Suprapubic skin (tissue), 4 donors: ENCODE results near the gene TNFRSF1B. TPM values are rescaled to one million over a fixed set of nuclear protein-coding genes. Genes with fewer than 3 reads are reported as not detected.
A peak's percentile ranks its signal among the peaks of the same experiment; 100 is the strongest.

ENCODE experiments used
- DNase-seq, 2 donors: peaks; one replicate each; pipeline ENCODE4 v3.0.0-alpha.2; 2019; ENCODE audit warnings: low spot score in 2 of 2
- H3K27ac ChIP-seq: fragments of 200-600 bp; sonication (generic); one replicate; pipeline ENCODE4 v1.5.1; 2019
- H3K27me3 ChIP-seq: fragments of 200-600 bp; sonication (generic); one replicate; pipeline ENCODE4 v1.5.1; 2019
- H3K36me3 ChIP-seq: fragments of 200-600 bp; sonication (generic); one replicate; pipeline ENCODE4 v1.5.1; 2019
- H3K4me1 ChIP-seq: fragments of 200-600 bp; sonication (generic); one replicate; pipeline ENCODE4 v1.5.1; 2019
- H3K4me3 ChIP-seq: fragments of 200-600 bp; sonication (generic); one replicate; pipeline ENCODE4 v1.5.1; 2019; ENCODE audit warnings: mild to moderate bottlenecking
- H3K9me3 ChIP-seq: fragments of 200-600 bp; sonication (generic); one replicate; pipeline ENCODE4 v1.5.1; 2019
- CTCF ChIP-seq, 2 donors: fragments of 200-600 bp in 1 of 2; fragments of 450-650 bp in 1 of 2; sonication (generic) in 1 of 2; IDR thresholded peaks; one replicate each; pipeline ENCODE4 v1.5.1; 2016 to 2019; ENCODE audit warnings: antibody characterized with exemption in 2 of 2, mild to moderate bottlenecking in 1 of 2, moderate library complexity in 1 of 2
- EP300 ChIP-seq: sonication (generic); formaldehyde crosslinking; IDR thresholded peaks from one replicate; pipeline ENCODE4 v1.6.1; 2017; ENCODE audit warnings: antibody characterized with exemption
- POLR2A ChIP-seq, 2 donors: fragments of 450-650 bp; IDR thresholded peaks; one replicate each; pipeline ENCODE4 v1.6.1; 2017; ENCODE audit warnings: antibody characterized with exemption in 2 of 2, mild to moderate bottlenecking in 2 of 2, moderate library complexity in 2 of 2
- POLR2AphosphoS5 ChIP-seq, 3 donors: sonication (generic); formaldehyde crosslinking; IDR thresholded peaks; one replicate each; pipeline ENCODE4 v1.6.1; 2017; ENCODE audit warnings: antibody characterized with exemption in 3 of 3
- WGBS: methylation state at CpG from one replicate; pipeline ENCODE4 v1.1.5; 2018; 5-methylcytosine and 5-hydroxymethylcytosine counted together
- total RNA-seq, 4 donors: library from RNA; depleted of rRNA; stranded (reverse); fragments of >200 nt; gene quantifications; one replicate each; pipeline ENCODE4 v1.1.0, GENCODE V29; 2016

The TNFRSF1B gene
- total RNA-seq, 4 donors from 2014 or later, result 6.3 to 35.2 (median 11.9) TPM

GRCh38 chr1:12181568-12181967, 14.8 kb downstream of the TNFRSF1B start:
- H3K9me3 ChIP-seq, result no peaks in the 10 kb centered on the region
- H3K36me3 ChIP-seq, result no peaks in the 10 kb centered on the region
- peaks cover 87% of the 10 kb centered on the region for H3K4me1 ChIP-seq
- WGBS, result 100% methylated on average over 5 of the region's 7 CpGs
- DNase-seq, result no peak
- TF ChIP-seq POLR2AphosphoS5 (IDR thresholded peaks at IDR 0.05) (no peak), CTCF (IDR thresholded peaks at IDR 0.05) (no peak), EP300 (no peak), POLR2A (IDR thresholded peaks at IDR 0.05) (no peak)
- H3K27ac ChIP-seq, result peak overlapping the region; percentile 34
- peaks cover 11% of the 10 kb centered on the region for H3K27me3 ChIP-seq
- no peak overlapping the region for H3K4me3 ChIP-seq

GRCh38 chr1:12182410-12182984, 15.7 kb downstream of the TNFRSF1B start:
- TF ChIP-seq POLR2AphosphoS5 (IDR thresholded peaks at IDR 0.05) (no peak), POLR2A (IDR thresholded peaks at IDR 0.05) (no peak), EP300 (no peak), CTCF (IDR thresholded peaks at IDR 0.05) (no peak)
- DNase-seq, result no peak
- no peak overlapping the region for H3K4me3 ChIP-seq
- no peaks in the 10 kb centered on the region for H3K36me3 ChIP-seq
- H3K4me1 ChIP-seq, result peaks cover 85% of the 10 kb centered on the region
- WGBS, result 78% methylated on average over 4 of the region's 4 CpGs
- H3K9me3 ChIP-seq, result no peaks in the 10 kb centered on the region
- peak overlapping the region; percentile 86 for H3K27ac ChIP-seq
- peaks cover 11% of the 10 kb centered on the region for H3K27me3 ChIP-seq

DNA sequence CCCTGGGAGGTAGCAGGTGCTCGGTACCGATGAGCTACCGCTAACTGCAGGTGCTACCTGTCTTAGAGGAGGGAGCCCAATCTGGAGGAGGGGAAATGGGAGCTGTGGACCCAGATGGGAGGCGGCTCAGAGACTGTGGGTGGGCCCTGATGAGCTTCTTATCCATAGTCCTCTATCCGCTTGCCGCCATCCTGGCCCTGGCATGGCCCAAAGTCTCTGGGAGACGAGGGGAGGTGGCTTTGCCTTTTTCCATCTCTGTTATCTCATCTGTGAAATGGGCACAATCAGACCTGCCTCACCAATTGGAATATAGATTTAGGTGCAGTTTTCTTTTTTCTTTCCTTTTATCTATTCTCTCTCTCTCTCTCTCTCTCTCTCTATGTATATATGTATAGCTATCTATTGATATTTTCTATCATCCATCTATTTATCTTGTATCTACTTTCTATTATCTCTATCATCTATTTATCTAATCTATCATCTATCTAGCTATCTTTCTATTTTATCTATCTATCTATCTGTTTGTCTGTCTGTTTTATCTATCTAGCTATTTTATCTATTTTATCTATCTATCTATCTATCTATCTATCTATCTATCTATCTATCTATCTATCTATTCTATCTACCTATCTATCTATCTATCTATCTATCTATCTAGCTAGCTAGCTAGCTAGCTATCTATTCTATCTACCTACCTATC, 16.5 kb downstream of the TNFRSF1B start:
- no peaks in the 10 kb centered on the region for H3K36me3 ChIP-seq
- TF ChIP-seq CTCF (IDR thresholded peaks at IDR 0.05), result no peak
- TF ChIP-seq EP300, result no peak
- TF ChIP-seq POLR2A (IDR thresholded peaks at IDR 0.05), result no peak
- TF ChIP-seq POLR2AphosphoS5 (IDR thresholded peaks at IDR 0.05), result no peak
- no peak for DNase-seq
- H3K4me3 ChIP-seq, result no peak overlapping the region
- H3K9me3 ChIP-seq, result no peaks in the 10 kb centered on the region
- peaks cover 11% of the 10 kb centered on the region for H3K27me3 ChIP-seq
- peaks cover 83% of the 10 kb centered on the region for H3K4me1 ChIP-seq
- WGBS, result 80% methylated on average over 7 of the region's 7 CpGs
- H3K27ac ChIP-seq, result peak overlapping the region; percentile 86

DNA sequence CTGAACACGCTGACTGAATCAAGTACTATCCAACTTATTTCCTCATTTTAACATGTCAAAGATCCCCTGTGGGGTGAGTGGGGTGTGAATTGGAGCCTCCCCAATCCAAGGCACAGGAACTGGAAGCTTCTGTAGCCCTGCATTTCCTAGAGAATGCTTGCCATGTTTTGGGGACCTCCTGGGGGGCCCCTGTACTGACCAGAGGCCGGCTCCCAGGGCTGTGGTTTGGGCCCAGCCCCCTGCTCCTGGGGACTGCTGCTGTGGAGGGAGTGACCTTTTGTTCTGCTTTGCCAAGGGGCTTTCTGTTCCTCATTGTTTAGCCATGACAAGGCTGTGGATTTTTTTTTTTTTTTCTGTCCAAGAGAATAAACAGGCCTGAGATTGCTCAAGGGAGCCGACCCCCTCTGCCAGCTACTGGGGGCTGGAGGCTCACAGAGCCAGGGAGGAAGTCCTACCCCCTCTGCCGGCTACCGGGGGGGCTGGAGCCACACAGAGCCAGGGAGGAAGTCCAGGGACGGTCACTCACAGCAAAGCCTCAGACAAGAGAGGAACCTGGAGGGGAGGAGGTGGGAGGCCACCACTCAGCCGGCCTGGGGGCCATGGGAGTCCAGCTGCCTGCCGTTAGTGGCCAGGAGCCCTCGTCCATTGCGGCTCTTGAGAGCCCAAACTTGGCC, 17.4 kb downstream of the TNFRSF1B start:
- peak; percentile 91 to 95 for DNase-seq
- peak overlapping the region; percentile 24 for H3K4me3 ChIP-seq
- no peak for TF ChIP-seq EP300
- TF ChIP-seq POLR2AphosphoS5 (IDR thresholded peaks at IDR 0.05), result peak in 1 of 3 donors; percentile 87

GRCh38 chr1:12185036-12185917, 18.5 kb downstream of the TNFRSF1B start:
- DNase-seq, result no peak
- Histone ChIP-seq H3K4me1 (peaks cover 74% of the 10 kb centered on the region), H3K27ac (peak overlapping the region; percentile 86), H3K4me3 (peak overlapping the region; percentile 24), H3K9me3 (no peaks in the 10 kb centered on the region), H3K27me3 (no peaks in the 10 kb centered on the region), H3K36me3 (no peaks in the 10 kb centered on the region)
- TF ChIP-seq POLR2A (IDR thresholded peaks at IDR 0.05), result no peak
- TF ChIP-seq CTCF (IDR thresholded peaks at IDR 0.05), result no peak
- TF ChIP-seq EP300, result no peak
- TF ChIP-seq POLR2AphosphoS5 (IDR thresholded peaks at IDR 0.05), result no peak
- WGBS, result 65% methylated on average over 15 of the region's 19 CpGs

More for the DNA sequence above, 17.4 kb downstream of the TNFRSF1B start:
- peak overlapping the region; percentile 86 for H3K27ac ChIP-seq
- H3K27me3 ChIP-seq, result peaks cover 4% of the 10 kb centered on the region
- no peaks in the 10 kb centered on the region for H3K9me3 ChIP-seq
- H3K36me3 ChIP-seq, result no peaks in the 10 kb centered on the region
- 30% methylated on average over 6 of the region's 10 CpGs for WGBS
- peaks cover 83% of the 10 kb centered on the region for H3K4me1 ChIP-seq
